Purkinje cell (primary cell): ENCODE measurements around the gene ALG1L2. TPM values are rescaled to one million over a fixed set of nuclear protein-coding genes. Genes with fewer than 3 reads are reported as not detected.

Experiments
- polyA plus RNA-seq: library from polyadenylated mRNA; unstranded; fragments of >200 nt; fragmentation: Nextera tagmentation; gene quantifications from 2 replicates; pipeline ENCODE4 v1.2.1, GENCODE V29; 2014

Gene ALG1L2
- polyA plus RNA-seq: 0.46 and 0.47 TPM in 2 replicates

GRCh38 chr3:130081351-130081881, at the start of gene ALG1L2:
TSS of gene ALG1L2 (plus strand) at chr3:130081831. CDS start at chr3:130082017, 186 bp downstream.

Other genes with a start within 250 kb of the ALG1L2 start
- gene TMCC1, start 188.1 kb upstream of the ALG1L2 start, polyA plus RNA-seq: 20.1 and 34.6 TPM in 2 replicates
- 0.40 TPM in 1 of 2 replicates, not detected in the other for gene TRH, start 107.1 kb upstream of the ALG1L2 start, polyA plus RNA-seq